B cell (primary cell): ENCODE data around the gene ZMIZ1.

Experiments
- CTCF ChIP-seq: fragments of 200-600 bp; IDR thresholded peaks from one replicate; pipeline ENCODE4 v1.8.0; 2022; ENCODE audit warnings: antibody characterized with exemption, mild to moderate bottlenecking
- EZH2 ChIP-seq: IDR thresholded peaks from 2 replicates; pipeline ENCODE4 v1.6.1; 2012; ENCODE audit warnings: borderline replicate concordance, low read depth, mild to moderate bottlenecking, moderate library complexity, low read length; ENCODE audit not compliant: insufficient read depth, poor library complexity, severe bottlenecking

- TF ChIP-seq CTCF (no peak), EZH2 (no peak)
Observed at GRCh38 chr10:79324032-79324695, 255.4 kb downstream of the ZMIZ1 start.
